NCI-H345 (cell line): ENCODE results near the gene LCNL1.

Experiments used
- DNase-seq: peaks from one replicate; lab custom pipeline; 2025; lab: John Stamatoyannopoulos, UW

Gene LCNL1

GRCh38 chr9:136960212-136960937 is 22.4 kb upstream of the LCNL1 start:
- no peak for DNase-seq

GRCh38 chr9:136960938-136961275 is 21.9 kb upstream of the LCNL1 start:
- no peak for DNase-seq

GRCh38 chr9:136961279-136962065 is 21.3 kb upstream of the LCNL1 start:
- no peak for DNase-seq

- no peak for DNase-seq
Measured at GRCh38 chr9:136962163-136962562, 20.6 kb upstream of the LCNL1 start.

- no peak for DNase-seq
Measured at GRCh38 chr9:136962701-136963248, 20.0 kb upstream of the LCNL1 start.

- no peak for DNase-seq
Measured at GRCh38 chr9:136963341-136963740, 19.5 kb upstream of the LCNL1 start.

GRCh38 chr9:136963751-136964150 is 19.0 kb upstream of the LCNL1 start:
- DNase-seq = no peak

GRCh38 chr9:136964171-136964689 is 18.6 kb upstream of the LCNL1 start:
- DNase-seq = no peak

GRCh38 chr9:136964833-136965422 is 17.9 kb upstream of the LCNL1 start:
- no peak for DNase-seq

- no peak for DNase-seq
Measured at GRCh38 chr9:136965771-136966484, 16.9 kb upstream of the LCNL1 start.

GRCh38 chr9:136968333-136969127 is 14.3 kb upstream of the LCNL1 start:
- no peak for DNase-seq

GRCh38 chr9:136969150-136969549 is 13.6 kb upstream of the LCNL1 start:
- DNase-seq = no peak

GRCh38 chr9:136969774-136970173 is 13.0 kb upstream of the LCNL1 start:
- DNase-seq = no peak

GRCh38 chr9:136970361-136970760 is 12.4 kb upstream of the LCNL1 start:
- no peak for DNase-seq

GRCh38 chr9:136971746-136972145 is 11.0 kb upstream of the LCNL1 start:
- no peak for DNase-seq

GRCh38 chr9:136972335-136972734 is 10.5 kb upstream of the LCNL1 start:
- no peak for DNase-seq

- no peak for DNase-seq
Measured at GRCh38 chr9:136972743-136973142, 10.1 kb upstream of the LCNL1 start.

GRCh38 chr9:136973618-136974617 is 8.9 kb upstream of the LCNL1 start:
- DNase-seq = no peak

GRCh38 chr9:136974817-136975535 is 7.8 kb upstream of the LCNL1 start:
- no peak for DNase-seq
